IMR-90 (cell line): ENCODE results near the gene GMPPA. TPM values are rescaled to one million over a fixed set of nuclear protein-coding genes. Genes with fewer than 3 reads are reported as not detected.

Source experiments
- ATAC-seq: fragments of 200-7000 bp; cut with Tn5 transposase; 2 replicates; pipeline ENCODE4 v1.9.1; 2020; ENCODE audit warnings: low read depth, mild to moderate bottlenecking, moderate library complexity
- BruUV-seq: library from RNA; stranded (reverse); fragments of 400-500 nt; replicated peaks from 2 replicates; lab custom pipeline; 2021; lab: Mats Ljungman, UMichigan
- CTCF ChIA-PET: fragments of 300-600 bp; formaldehyde crosslinking; extraction: SDS; loops from one replicate; lab custom pipeline; 2021; ENCODE audit warnings: antibody characterized with exemption; lab: Yijun Ruan, JAX
- POLR2A ChIA-PET: fragments of 300-600 bp; sonication (Branson Sonifier 250); formaldehyde crosslinking; loops from one replicate; lab custom pipeline; 2022; ENCODE audit warnings: antibody characterized with exemption; ENCODE audit not compliant: unreplicated experiment; lab: Charles Lee
- DNase-seq: peaks from one replicate; pipeline ENCODE4 v3.0.0; 2013
- H2AFZ ChIP-seq: replicated peaks from 2 replicates; pipeline ENCODE3; 2013; ENCODE audit warnings: low read length, mild to moderate bottlenecking; ENCODE audit not compliant: poor library complexity
- H2AK5ac ChIP-seq: 2 replicates; pipeline ENCODE4 v1.6.1; 2013; ENCODE audit warnings: low read depth, low read length, inconsistent platforms
- H2AK9ac ChIP-seq: replicated peaks from 2 replicates; pipeline ENCODE3; 2013; ENCODE audit warnings: mild to moderate bottlenecking, low read depth, low read length, moderate library complexity; ENCODE audit not compliant: poor library complexity
- H2BK120ac ChIP-seq: 2 replicates; pipeline ENCODE4 v1.6.1; 2013; ENCODE audit warnings: low read depth, low read length, inconsistent platforms
- H2BK15ac ChIP-seq: 3 replicates; pipeline ENCODE4 v1.6.1; 2013; ENCODE audit warnings: low read depth, low read length, inconsistent platforms
- H2BK20ac ChIP-seq: 2 replicates; pipeline ENCODE4 v1.6.1; 2013; ENCODE audit warnings: low read depth, mild to moderate bottlenecking, inconsistent platforms, low read length, moderate library complexity
- H2BK5ac ChIP-seq: 2 replicates; pipeline ENCODE4 v1.6.1; 2013; ENCODE audit warnings: mild to moderate bottlenecking, low read depth, low read length, inconsistent platforms; ENCODE audit not compliant: poor library complexity, severe bottlenecking
- H3K14ac ChIP-seq: replicated peaks from 2 replicates; pipeline ENCODE4 v1.6.1; 2013; ENCODE audit warnings: low read depth, low read length, inconsistent platforms
- H3K18ac ChIP-seq: 2 replicates; pipeline ENCODE4 v1.6.1; 2013; ENCODE audit warnings: low read depth, low read length, control low read depth
- H3K23ac ChIP-seq: 2 replicates; pipeline ENCODE4 v1.6.1; 2013; ENCODE audit warnings: low read depth, low read length, inconsistent platforms
- H3K27ac ChIP-seq: 2 replicates; pipeline ENCODE4 v1.5.1; 2013; ENCODE audit warnings: mild to moderate bottlenecking, control low read depth, low read length; ENCODE audit not compliant: insufficient read depth
- H3K27me3 ChIP-seq: 2 replicates; pipeline ENCODE4 v1.6.1; 2013; ENCODE audit warnings: low read length; ENCODE audit not compliant: control insufficient read depth, insufficient read depth
- H3K36me3 ChIP-seq: 2 replicates; pipeline ENCODE4 v1.6.1; 2013; ENCODE audit warnings: low read length, mixed read lengths; ENCODE audit not compliant: control insufficient read depth, insufficient read depth
- H3K4ac ChIP-seq: 2 replicates; pipeline ENCODE4 v1.6.1; 2013; ENCODE audit warnings: low read depth, low read length, inconsistent platforms
- H3K4me1 ChIP-seq: 2 replicates; pipeline ENCODE4 v1.6.1; 2013; ENCODE audit warnings: low read length, mixed read lengths; ENCODE audit not compliant: control insufficient read depth, insufficient read depth
- H3K4me2 ChIP-seq: 2 replicates; pipeline ENCODE4 v1.6.1; 2013; ENCODE audit warnings: low read depth, mild to moderate bottlenecking, control low read depth, low read length, moderate library complexity
- H3K4me3 ChIP-seq: 2 replicates; pipeline ENCODE4 v1.5.1; 2013; ENCODE audit warnings: low read depth, mild to moderate bottlenecking, control low read depth, low read length, moderate library complexity; ENCODE audit not compliant: insufficient read depth
- H3K56ac ChIP-seq: 2 replicates; pipeline ENCODE4 v1.6.1; 2013; ENCODE audit warnings: low read length, inconsistent platforms; ENCODE audit not compliant: insufficient read depth; ENCODE audit errors: extremely low read depth
- H3K79me1 ChIP-seq, 2 experiments: 2 replicates each; pipeline ENCODE4 v1.6.1; 2013; ENCODE audit warnings: low read length in 2 of 2, inconsistent platforms in 1 of 2, low read depth in 1 of 2
- H3K9ac ChIP-seq: 2 replicates; pipeline ENCODE4 v1.6.1; 2013; ENCODE audit warnings: low read depth, low read length, control low read depth
- H3K9me1 ChIP-seq: 2 replicates; pipeline ENCODE4 v1.6.1; 2013; ENCODE audit warnings: low read length, inconsistent platforms; ENCODE audit not compliant: insufficient read depth
- H3K9me3 ChIP-seq: 2 replicates; pipeline ENCODE4 v1.6.1; 2013; ENCODE audit warnings: low read length; ENCODE audit not compliant: control insufficient read depth, insufficient read depth
- H4K20me1 ChIP-seq: 2 replicates; pipeline ENCODE4 v1.6.1; 2013; ENCODE audit warnings: low read length, inconsistent platforms; ENCODE audit not compliant: insufficient read depth
- H4K5ac ChIP-seq: 2 replicates; pipeline ENCODE4 v1.6.1; 2013; ENCODE audit warnings: mild to moderate bottlenecking, low read depth, low read length, control low read depth
- H4K8ac ChIP-seq, 2 experiments: 2 replicates each; pipeline ENCODE4 v1.6.1; 2013; ENCODE audit warnings: low read depth in 2 of 2, low read length in 2 of 2, control low read depth in 1 of 2, inconsistent platforms in 1 of 2
- H4K91ac ChIP-seq: 2 replicates; pipeline ENCODE4 v1.6.1; 2013; ENCODE audit warnings: low read depth, low read length, inconsistent platforms; ENCODE audit not compliant: insufficient read depth
- BHLHE40 ChIP-seq: fragments of 150-350 bp; IDR thresholded peaks from 2 replicates; pipeline ENCODE4 v1.6.1; 2016; ENCODE audit warnings: mild to moderate bottlenecking, low read depth, low read length
- POLR2A ChIP-seq: IDR thresholded peaks from 2 replicates; pipeline ENCODE4 v1.6.1; 2012; ENCODE audit warnings: mild to moderate bottlenecking, low read depth, low read length
- RAD21 ChIP-seq: IDR thresholded peaks from 2 replicates; pipeline ENCODE4 v1.6.1; 2012; ENCODE audit warnings: low read length, improper control_type of control experiment
- RFX5 ChIP-seq: IDR thresholded peaks from 2 replicates; pipeline ENCODE4 v1.8.0; 2012; ENCODE audit warnings: low read depth, mild to moderate bottlenecking, low read length, moderate library complexity
- WGBS, 2 experiments: methylation state at CpG; one replicate each; pipeline versions ENCODE4 v1.1.5 to v1.1.7; 2013; ENCODE audit warnings: missing lambda C conversion rate in 2 of 2; ENCODE audit not compliant: insufficient read length in 1 of 2; ENCODE audit errors: extremely low coverage in 2 of 2; 5-methylcytosine and 5-hydroxymethylcytosine counted together
- dilution Hi-C: fragments of 300-500 bp; cut with HindIII; formaldehyde crosslinking; loops from one replicate; pipeline ENCODE4 v1.14.3; 2018; ENCODE audit warnings: low sequenced_read_pairs; ENCODE audit not compliant: unreplicated experiment
- in situ Hi-C: fragments of 300-500 bp; cut with MboI; formaldehyde crosslinking; loops from 3 replicates; pipeline ENCODE4 v1.14.3; 2019; ENCODE audit warnings: low sequenced_read_pairs, inconsistent platforms, mixed read lengths
- intact Hi-C: fragments of 100-400 bp; cut with micrococcal nuclease; formaldehyde crosslinking; loops from 2 replicates; pipeline ENCODE4 v1.10.0; 2022
- polyA plus RNA-seq, 3 experiments: library from polyadenylated mRNA; depleted of rRNA; stranded (reverse); fragments of >200 nt; gene quantifications; 2 replicates each; pipeline ENCODE4 v1.2.3, GENCODE V29; 2012; ENCODE audit warnings: low replicate concordance in 1 of 3
- total RNA-seq: library from RNA; depleted of rRNA; stranded (reverse); fragments of >200 nt; gene quantifications from 2 replicates; pipeline ENCODE4 v1.2.3, GENCODE V29; 2012

GMPPA gene
- total and polyA plus RNA-seq, 2 of the 4 experiments (the other 2 are of a cell fraction) = 103 to 134 TPM

DNA sequence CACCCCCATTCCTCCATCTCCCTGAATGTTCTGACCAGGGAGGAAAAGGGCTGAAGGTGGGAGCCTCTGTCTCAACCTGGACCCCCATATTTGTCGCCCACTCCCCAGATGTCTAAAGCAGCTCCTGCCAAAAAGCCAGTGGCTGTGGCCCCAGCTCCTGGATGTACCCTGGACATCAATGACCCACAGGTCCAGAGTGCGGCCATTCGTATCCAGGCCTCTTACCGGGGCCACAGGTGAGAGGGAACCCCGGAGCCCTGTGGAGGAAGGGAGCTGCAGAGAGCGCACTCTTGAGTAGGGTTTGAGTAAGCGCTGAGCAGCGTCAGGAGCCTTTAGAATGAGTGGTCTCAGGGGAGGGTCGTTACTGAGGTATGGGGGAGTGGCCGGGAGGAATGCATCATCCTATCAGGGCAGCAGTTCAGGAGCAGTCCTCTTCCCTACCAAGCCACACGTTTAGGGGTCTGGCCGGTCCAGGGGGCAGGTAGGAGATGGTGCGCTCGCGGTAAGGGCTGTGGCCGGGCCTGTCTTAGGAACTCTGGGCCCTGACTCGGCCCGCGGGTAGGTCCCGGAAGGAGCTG is 2.4 kb upstream of the GMPPA start:
- Histone ChIP-seq H2AK9ac (peak overlapping the region; percentile 56), H4K5ac (no peak overlapping the region), H3K4me3 (no peak overlapping the region), H3K18ac (no peak overlapping the region), H2AFZ (peak overlapping the region; percentile 98), H3K4ac (no peak overlapping the region), H3K36me3 (peaks cover 9% of the 10 kb centered on the region; the same call in 1 of the 2 replicates), H4K91ac (no peak overlapping the region), H2BK20ac (no peak overlapping the region), H3K9ac (no peak overlapping the region), H3K14ac (no peak overlapping the region), H3K23ac (no peak overlapping the region), H3K79me1 (peaks cover 18 to 23% of the 10 kb centered on the region in 2 experiments), H4K20me1 (no peaks in the 10 kb centered on the region), H3K4me2 (no peak overlapping the region), H2BK120ac (no peak overlapping the region), H4K8ac (no peak overlapping the region), H3K9me1 (peaks cover 12% of the 10 kb centered on the region), H3K56ac (no peak overlapping the region), H2BK5ac (no peak overlapping the region), H3K27me3 (no peaks in the 10 kb centered on the region; the same call in 1 of the 2 replicates), H2AK5ac (peak overlapping the region; percentile 46), H3K4me1 (peaks cover 15% of the 10 kb centered on the region), H2BK15ac (no peak overlapping the region), H3K9me3 (no peaks in the 10 kb centered on the region), H3K27ac (no peak overlapping the region)
- TF ChIP-seq POLR2A = peak; percentile 30; the same call in 1 of the 2 replicates
- no peak for TF ChIP-seq RAD21
- TF ChIP-seq RFX5 = no peak
- no peak for TF ChIP-seq BHLHE40
- DNase-seq (no peak), ATAC-seq (no peak)
- 45% methylated on average over 11 of the region's 20 CpGs; no CpG with 5 or more reads in 1 of the 2 experiments for WGBS, 2 experiments
- intact Hi-C loops (no loop called here), dilution Hi-C loops (no loop called here), in situ Hi-C loops (no loop called here)
- POLR2A ChIA-PET = no interaction called here
- no TSS peak for BruUV-seq
- CTCF ChIA-PET = interaction anchor here (0.8 to 2.0 kb wide), 9 partner anchors 14 to 94 kb away, joined by 3 to 17 read pairs (median 6); no protein-coding TSS in a partner anchor
